OCI-LY1 (cell line): ENCODE results near the gene ATP13A5.

Experiments
- CTCF ChIP-seq: fragments of 200-600 bp; sonication (generic), shearing (Covaris generic); IDR thresholded peaks from 2 replicates; pipeline ENCODE4 v1.5.1; 2017; ENCODE audit warnings: mild to moderate bottlenecking, antibody characterized with exemption, low read length, moderate library complexity, mixed read lengths
- EZH2 ChIP-seq: fragments of 200-600 bp; sonication (generic), shearing (Covaris generic); IDR thresholded peaks from 2 replicates; pipeline ENCODE4 v1.8.0; 2017; ENCODE audit warnings: borderline replicate concordance, mixed run types, mild to moderate bottlenecking, antibody characterized with exemption, low read length, moderate library complexity, mixed read lengths

GRCh38 chr3:193403307-193403706, 24.8 kb upstream of the ATP13A5 start:
- TF ChIP-seq CTCF (no peak), EZH2 (no peak)
